HL-60 (cell line): ENCODE results near the gene GMCL2.

Source experiments
- DNase-seq, 2 experiments: peaks; one replicate each; pipeline ENCODE4 v3.0.0-alpha.2; 2010 to 2020; ENCODE audit warnings: low read depth in 1 of 2, low spot score in 1 of 2
- H3K27ac ChIP-seq: fragments of 250-450 bp; sonication (Bioruptor Pico); replicated peaks from 2 replicates; pipeline ENCODE4 v1.5.1; 2020; ENCODE audit warnings: mild to moderate bottlenecking, moderate library complexity
- H3K27me3 ChIP-seq: fragments of 250-450 bp; sonication (Bioruptor Pico); 2 replicates; pipeline ENCODE4 v1.5.1; 2021; ENCODE audit warnings: mild to moderate bottlenecking, moderate library complexity; ENCODE audit not compliant: insufficient read depth, poor library complexity, severe bottlenecking
- H3K4me3 ChIP-seq: replicated peaks from 2 replicates; pipeline ENCODE4 v1.5.1; 2011; ENCODE audit warnings: mild to moderate bottlenecking, control low read depth, low read length; ENCODE audit not compliant: insufficient read depth
- GABPA ChIP-seq: IDR thresholded peaks from 2 replicates; pipeline ENCODE4 v1.6.1; 2012; ENCODE audit warnings: low read depth
- POLR2AphosphoS5 ChIP-seq: IDR thresholded peaks from 2 replicates; pipeline ENCODE4 v1.6.1; 2012; ENCODE audit warnings: low read depth
- REST ChIP-seq: IDR thresholded peaks from 2 replicates; pipeline ENCODE4 v1.6.1; 2012; ENCODE audit warnings: low read depth; ENCODE audit not compliant: insufficient replicate concordance
- SPI1 ChIP-seq: IDR thresholded peaks from 2 replicates; pipeline ENCODE4 v1.6.1; 2012; ENCODE audit warnings: low read depth, mild to moderate bottlenecking, borderline replicate concordance
- TF ChIP-seq, protein P1 (sequence below): IDR thresholded peaks from one replicate; pipeline ENCODE4 v1.5.1; 2011; ENCODE audit warnings: low read length, control low read depth, inconsistent platforms; ENCODE audit not compliant: insufficient read depth

GMCL2 gene

DNA sequence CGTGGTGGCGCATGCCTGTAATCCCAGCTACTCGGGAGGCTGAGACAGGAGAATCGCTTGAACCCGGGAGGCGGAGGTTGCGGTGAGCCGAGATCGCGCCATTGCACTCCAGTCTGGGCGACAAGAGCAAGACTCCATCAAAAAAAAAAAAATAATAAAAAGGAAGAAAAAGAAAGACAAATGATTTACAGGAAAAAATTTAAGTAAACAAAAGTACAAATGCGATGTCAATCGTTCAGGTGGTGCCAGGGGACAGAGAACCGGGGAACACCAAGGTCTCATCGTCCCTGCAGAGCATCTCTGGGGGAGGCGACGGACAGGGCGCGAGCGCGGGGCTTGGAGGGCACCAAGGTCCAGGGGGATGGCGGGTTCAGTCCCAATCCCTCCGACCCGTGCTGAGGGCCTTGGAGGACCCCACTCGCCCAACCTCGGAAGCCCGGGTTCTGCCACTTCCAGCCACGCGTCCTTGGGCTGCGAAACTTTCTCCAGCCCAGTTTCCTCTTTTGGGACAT lies 16.6 kb upstream of the GMCL2 start:
- Histone ChIP-seq H3K27ac (peak overlapping the region; percentile 83), H3K27me3 (no peaks in the 10 kb centered on the region), H3K4me3 (peak overlapping the region; percentile 97)
- TF ChIP-seq SPI1: peak; percentile 47; the same call in 1 of the 2 replicates
- TF ChIP-seq REST: no peak
- TF ChIP-seq GABPA: no peak
- DNase-seq: no peak

GRCh38 chr5:178202541-178202940 lies 15.4 kb upstream of the GMCL2 start:
- no peak for DNase-seq
- no peaks in the 10 kb centered on the region for H3K27me3 ChIP-seq
- TF ChIP-seq REST (no peak), POLR2AphosphoS5 (no peak)
- TF ChIP-seq, protein P1, sequence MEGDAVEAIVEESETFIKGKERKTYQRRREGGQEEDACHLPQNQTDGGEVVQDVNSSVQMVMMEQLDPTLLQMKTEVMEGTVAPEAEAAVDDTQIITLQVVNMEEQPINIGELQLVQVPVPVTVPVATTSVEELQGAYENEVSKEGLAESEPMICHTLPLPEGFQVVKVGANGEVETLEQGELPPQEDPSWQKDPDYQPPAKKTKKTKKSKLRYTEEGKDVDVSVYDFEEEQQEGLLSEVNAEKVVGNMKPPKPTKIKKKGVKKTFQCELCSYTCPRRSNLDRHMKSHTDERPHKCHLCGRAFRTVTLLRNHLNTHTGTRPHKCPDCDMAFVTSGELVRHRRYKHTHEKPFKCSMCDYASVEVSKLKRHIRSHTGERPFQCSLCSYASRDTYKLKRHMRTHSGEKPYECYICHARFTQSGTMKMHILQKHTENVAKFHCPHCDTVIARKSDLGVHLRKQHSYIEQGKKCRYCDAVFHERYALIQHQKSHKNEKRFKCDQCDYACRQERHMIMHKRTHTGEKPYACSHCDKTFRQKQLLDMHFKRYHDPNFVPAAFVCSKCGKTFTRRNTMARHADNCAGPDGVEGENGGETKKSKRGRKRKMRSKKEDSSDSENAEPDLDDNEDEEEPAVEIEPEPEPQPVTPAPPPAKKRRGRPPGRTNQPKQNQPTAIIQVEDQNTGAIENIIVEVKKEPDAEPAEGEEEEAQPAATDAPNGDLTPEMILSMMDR: no peak
- H3K27ac ChIP-seq: peak overlapping the region; percentile 64
- no peak overlapping the region for H3K4me3 ChIP-seq

GRCh38 chr5:178201927-178202235 lies 14.7 kb upstream of the GMCL2 start:
- H3K4me3 ChIP-seq: no peak overlapping the region
- H3K27me3 ChIP-seq: no peaks in the 10 kb centered on the region
- peak in 1 of 2 experiments; percentile 85 for DNase-seq
- TF ChIP-seq GABPA (no peak), POLR2AphosphoS5 (peak; percentile 72), SPI1 (peak; percentile 78)
- peak overlapping the region; percentile 64 for H3K27ac ChIP-seq

GRCh38 chr5:178201221-178201926 lies 14.2 kb upstream of the GMCL2 start:
- no peak for DNase-seq
- peak overlapping the region; percentile 64 for H3K27ac ChIP-seq
- no peaks in the 10 kb centered on the region for H3K27me3 ChIP-seq
- TF ChIP-seq REST (peak; percentile 83), GABPA (no peak), POLR2AphosphoS5 (no peak)
- H3K4me3 ChIP-seq: no peak overlapping the region
